HG02763 (cell line): ENCODE data around the gene CHIA.

Experiments used
- ATAC-seq: cut with Tn5 transposase; IDR thresholded peaks from one replicate; pipeline ENCODE4 v1.9.1; 2021; ENCODE audit warnings: mild to moderate bottlenecking, moderate library complexity; ENCODE audit not compliant: unreplicated experiment

The CHIA gene

DNA sequence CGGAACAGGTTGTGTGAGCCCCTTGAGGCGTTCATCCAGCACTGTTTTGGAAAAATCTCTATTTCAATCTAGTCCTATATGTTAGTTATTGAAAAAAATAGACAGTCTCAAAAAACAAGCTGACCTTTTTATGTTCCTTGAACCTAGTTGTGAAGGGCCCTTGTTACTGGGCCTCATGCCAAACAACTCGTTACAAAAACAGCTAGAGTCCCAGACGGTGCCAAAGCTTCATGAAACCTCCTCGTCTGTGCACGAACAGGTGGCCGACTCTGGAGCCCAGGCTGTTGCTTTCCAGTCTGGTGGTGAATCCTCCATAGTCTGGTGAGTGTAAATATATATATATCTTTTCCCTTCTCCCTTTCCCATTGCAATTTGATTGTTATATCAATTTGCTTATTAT, at the start of gene CHIA:
Gene CHIA, plus strand, starts transcription at position 222 of the 400 bp plus-strand sequence. CDS start 19,617 bp downstream, outside the sequence.
- no peak for ATAC-seq

DNA sequence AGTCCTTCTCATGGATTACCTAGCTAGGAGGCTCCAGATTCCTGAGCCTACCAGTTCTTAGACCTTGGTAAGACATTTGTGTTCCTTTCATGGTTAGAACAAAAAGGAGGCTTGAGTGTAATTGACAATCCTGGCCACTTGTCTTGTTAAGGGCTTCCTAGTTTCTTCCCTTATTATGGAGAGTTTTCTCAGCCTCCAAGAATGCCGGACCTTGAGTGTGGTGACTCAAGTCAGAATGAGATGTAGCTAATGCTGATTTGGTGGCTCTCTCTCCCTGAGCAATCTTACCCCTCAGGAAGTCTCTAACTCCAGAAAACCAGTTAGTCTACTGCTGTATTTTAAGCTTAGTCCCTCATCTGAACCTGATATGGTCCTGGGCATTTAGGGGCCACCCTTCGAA, 48.9 kb upstream of the CHIA start:
- ATAC-seq = no peak

DNA sequence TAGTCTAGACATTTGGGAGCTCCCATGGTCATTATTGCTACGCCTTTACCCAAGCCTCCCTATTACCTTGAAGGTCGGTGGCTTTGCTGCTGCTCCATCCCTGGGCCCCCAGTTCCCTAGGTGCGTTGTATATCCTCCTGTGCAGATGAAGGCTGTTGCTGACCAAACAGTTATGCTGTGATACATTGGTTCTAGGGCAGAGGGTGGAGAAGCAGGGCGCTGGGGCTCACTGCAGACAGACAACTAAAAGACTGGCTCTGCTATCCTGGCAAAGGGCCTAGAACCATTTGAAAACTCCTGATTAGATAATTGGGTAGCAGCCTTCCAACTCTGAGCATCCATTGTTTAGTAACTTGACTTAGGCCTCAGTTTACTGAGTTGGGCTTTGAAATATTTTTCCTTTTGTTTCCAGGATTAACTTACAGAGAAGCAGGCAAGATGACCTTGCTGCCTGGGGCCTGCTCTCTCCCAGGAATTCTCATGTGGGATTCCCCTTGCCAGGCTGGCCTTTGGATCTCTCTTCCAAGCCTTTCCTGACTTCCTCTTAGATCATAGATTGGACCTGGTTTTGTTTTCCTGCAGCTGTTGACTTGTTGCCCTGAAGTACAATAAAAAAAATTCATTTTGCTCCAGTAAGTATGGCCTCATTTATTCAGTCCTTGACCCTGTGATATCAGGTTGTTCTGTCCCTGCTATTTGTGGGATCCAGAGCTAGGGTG, 47.7 kb upstream of the CHIA start:
- no peak for ATAC-seq

DNA sequence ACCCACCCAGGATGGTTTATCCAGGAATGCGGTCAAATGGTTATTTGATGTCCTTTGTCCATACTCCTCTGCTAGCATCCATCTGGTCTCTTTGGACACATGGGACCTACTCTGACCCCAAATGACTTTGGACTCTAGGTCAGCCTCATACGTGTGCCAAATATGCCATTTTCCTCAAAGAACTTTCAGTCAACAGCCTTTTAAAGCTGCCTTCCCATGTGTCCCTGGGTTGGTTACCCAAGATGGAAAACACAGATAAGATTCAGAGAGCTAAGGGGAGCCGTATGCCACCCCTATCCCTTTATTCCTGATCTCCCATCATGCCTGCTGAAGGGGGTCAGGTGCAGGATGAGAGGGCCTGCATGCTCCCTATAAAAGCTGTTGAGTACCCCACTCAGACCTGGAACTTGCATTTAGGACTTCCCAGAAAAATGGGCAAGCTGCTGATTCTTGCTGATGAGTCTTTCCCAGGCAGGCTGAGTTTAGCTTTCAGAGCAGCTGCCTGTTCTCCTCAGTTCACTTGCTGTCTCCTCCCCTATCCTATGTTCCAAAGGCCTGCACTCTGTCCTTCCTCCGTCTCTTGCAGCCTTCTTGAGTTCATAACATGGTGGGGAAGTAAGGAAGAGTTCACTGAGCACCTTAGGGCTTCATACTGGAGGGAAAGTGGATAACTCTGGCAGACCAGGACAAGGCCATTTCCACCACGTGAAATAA, 43.4 kb upstream of the CHIA start:
- ATAC-seq = no peak

DNA sequence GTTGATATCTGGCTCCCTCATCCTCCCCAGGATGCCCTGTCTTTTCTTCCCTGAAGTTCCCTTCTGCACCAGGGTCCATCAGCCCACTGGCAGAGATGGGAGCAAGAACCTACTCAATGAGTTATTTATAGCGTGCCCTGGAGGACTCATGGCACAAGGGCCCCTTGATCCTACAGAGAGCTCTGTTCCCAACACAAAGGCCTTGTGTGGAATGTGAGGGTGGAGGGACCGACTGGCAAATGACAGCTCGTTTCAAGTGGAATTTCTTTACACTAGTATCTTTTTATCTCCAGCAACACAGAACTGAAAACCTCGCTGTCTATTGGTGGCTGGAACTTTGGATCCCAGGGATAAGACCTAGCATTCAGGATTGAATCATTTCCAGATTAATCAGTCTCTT, 40.7 kb upstream of the CHIA start:
- ATAC-seq = no peak

DNA sequence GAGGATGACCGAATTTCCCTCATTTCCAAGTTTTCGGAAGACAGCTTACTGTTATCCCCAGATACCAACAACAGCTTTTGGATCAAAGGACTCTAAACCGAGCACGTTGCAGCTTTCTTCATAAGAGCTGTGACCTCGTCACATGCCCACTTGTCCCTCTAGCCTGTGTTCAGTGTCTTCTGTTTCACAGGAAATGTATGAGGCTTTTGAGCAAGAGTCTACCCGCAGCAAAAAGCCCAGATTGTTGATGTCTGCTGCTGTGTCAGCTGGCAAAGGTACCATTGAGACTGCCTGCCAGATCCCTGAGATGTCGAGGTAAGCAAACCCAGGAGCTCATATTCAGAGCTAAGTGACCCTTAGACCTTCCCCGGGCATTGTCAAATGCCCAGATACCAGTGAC, 39.1 kb upstream of the CHIA start:
- ATAC-seq = no peak

DNA sequence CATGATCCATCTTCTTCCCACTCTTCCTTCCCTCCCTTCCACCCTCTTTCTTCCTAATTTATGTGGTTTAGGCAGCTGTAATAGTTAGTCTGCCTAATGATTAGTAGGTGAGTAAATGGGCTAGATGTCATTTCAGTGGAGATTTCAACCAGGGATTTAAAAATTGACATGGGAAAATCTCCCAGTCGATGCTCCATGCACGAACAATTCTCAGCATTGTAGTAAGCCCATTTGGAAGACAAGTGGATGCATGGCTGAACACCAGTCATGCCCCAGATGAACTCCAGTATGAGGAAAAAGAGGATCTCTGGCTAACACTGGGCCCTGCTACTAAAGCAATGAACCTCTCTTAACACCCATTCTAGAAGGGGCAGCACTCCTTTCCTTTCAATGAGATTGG, 37.9 kb upstream of the CHIA start:
- no peak for ATAC-seq

- ATAC-seq = no peak
These were observed 36.8 kb upstream of the CHIA start for GRCh38 chr1:111253876-111254275.

DNA sequence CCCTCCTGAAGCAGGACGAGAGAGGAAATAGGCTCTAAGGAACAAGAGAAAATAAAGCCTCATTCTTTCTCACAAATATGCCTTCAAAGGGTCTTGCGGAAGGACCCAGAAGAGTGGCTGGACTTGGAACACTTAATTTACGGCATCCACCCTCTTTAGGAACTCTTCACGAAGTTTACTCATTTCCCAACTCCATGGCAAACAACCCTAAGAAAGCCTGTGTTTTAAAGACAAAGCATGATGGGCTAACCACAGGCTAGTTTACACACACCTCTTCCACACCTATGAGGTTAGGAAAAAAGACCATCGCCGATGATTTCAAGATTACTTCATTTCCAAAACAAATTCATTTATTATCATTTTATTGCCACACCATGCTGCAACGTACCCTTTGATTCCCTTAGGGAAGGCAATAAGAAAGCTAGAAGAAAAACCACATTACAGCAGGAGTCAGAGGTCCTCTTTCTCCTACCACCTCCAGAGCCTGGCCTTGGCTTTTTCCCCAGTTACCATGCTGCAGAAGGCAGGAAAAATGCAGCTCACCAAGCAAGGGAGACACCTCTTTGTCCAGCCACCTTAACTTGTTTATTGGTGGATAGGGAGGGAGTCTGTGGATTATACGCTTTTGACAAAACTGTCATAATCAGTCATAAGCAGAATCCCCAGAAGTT, 33.5 kb upstream of the CHIA start:
- ATAC-seq = no peak

GRCh38 chr1:111267801-111268508, 22.7 kb upstream of the CHIA start:
- ATAC-seq = no peak

GRCh38 chr1:111269825-111270406, 20.7 kb upstream of the CHIA start:
- no peak for ATAC-seq

DNA sequence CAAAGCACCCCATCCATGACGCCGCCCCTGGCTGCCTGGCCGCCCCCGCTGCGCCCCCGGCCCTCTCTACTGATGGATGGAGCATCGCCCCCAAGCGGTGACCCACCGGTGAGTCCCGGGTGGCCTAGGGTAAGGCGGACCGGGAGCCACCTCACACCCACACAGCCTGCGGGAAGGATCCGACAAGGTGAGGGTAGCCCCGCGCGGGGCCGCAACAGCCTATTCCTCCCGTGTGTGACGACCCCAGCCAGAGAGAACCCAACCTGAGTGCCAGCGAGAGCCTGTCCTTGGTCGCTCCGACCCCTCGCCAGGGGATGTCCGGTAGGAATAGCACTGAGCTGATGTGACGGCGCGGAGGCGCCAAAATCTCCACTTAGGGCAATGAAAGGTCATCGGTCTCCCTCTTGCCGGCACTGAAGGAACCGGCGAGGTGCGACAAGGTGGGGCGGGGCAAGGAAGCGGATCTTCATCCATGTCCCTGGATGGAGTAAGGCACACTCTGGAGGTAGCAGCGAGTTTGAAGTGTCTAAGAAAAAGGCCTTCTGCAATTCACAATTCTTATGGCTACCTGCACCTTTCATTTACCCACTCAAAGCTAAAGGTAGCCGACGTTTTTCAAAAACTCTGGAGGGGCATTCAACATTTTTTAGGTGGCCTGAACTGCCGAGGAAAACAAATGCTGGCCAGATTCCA, 19.7 kb upstream of the CHIA start:
- ATAC-seq = no peak

- no peak for ATAC-seq
These were observed 19.2 kb upstream of the CHIA start for GRCh38 chr1:111271464-111271801.

- ATAC-seq = no peak
These were observed 18.6 kb upstream of the CHIA start for GRCh38 chr1:111272081-111272480.

DNA sequence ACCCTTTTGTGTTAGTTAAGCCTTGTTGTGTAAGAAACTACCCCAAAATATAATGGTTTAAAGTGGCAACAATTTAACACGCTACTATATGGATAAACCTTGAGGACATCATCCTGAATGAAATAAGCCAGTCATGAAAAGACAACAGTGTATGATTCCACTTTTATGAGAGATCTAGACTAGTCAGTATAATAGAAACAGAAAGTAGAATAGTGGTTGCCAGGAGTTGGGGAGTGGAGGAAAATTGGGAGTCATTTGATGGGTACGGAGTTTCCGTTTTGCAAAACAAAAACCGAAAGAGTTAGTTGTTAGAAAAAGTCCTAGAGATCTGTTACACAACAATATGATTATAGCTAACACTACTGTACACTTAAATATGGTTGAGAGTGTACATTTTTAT, 16.0 kb upstream of the CHIA start:
- peak; percentile 29 for ATAC-seq

DNA sequence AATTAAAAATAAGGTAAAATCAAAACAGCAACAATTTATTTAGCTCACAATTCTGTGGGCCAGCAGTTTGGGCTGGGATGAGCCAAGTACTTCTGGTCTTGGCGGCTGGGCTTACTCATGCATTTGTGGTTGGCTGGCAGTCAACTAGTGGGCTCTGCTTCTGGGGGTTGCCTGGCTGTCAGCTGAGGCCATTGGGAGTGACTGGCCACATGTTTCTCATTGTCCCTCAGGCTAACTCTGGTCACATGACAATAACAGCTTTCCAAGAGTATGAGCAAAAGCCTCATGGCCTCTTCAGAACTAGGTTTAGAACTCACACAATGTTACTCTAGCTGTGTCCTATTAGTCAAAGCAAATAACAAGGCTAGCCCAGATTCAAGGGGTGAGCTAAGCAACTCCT, 15.6 kb upstream of the CHIA start:
- peak; percentile 49 for ATAC-seq

DNA sequence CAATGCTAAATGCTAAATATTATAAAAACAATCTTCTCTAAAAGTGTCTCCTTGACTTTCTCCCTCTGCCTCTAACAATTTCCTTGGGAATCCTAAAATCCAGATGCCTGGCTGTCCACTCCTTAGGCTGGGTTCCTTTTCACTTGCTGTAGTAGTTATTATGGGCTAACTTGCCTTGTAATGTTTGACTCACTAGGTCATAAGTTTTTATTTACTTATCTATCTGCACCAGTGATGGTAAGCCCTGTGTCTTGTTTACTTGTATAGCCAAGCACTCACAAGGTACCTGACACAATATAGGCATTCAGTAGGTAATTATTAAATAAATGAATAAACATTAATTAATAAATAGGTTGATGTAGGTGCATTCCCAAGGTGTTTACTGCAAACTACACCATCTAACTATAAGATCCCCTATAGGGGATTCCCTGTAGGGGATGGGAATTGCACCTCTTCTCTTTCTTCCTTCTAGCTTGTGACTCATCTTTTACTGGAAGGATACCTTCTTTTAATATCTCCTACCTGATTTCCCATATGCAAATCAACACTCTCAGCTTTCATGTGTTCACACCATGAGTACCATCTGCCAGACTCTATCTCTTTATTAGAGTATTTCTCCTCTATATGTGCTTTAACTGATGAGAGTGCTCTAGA, 14.7 kb upstream of the CHIA start:
- ATAC-seq = no peak

- no peak for ATAC-seq
These were observed 11.5 kb upstream of the CHIA start for GRCh38 chr1:111279144-111279543.

- no peak for ATAC-seq
These were observed 10.4 kb upstream of the CHIA start for GRCh38 chr1:111280267-111280666.

DNA sequence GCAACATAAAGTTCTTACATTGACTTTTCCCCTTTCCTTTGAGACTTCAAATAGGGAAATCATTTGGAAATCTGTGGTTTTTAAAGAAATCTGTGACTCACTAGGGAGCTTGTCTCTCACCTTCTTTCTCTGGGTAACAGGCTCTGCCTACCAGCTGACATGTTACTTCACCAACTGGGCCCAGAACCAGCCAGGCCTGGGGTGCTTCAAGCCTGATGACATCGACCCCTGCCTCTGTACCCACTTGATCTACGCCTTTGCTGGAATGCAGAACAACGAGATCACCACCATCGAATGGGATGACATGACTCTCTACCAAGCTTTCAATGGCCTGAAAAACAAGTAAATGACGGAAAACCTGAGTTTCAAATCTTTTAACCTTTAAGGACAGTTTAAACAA, 9.2 kb upstream of the CHIA start:
- no peak for ATAC-seq
